GM18867 (cell line): ENCODE results near the gene KRTAP10-1.

Experiments used
- ATAC-seq: cut with Tn5 transposase; IDR thresholded peaks from one replicate; pipeline ENCODE4 v1.9.1; 2021; ENCODE audit warnings: mild to moderate bottlenecking, moderate library complexity; ENCODE audit not compliant: unreplicated experiment

KRTAP10-1 gene

GRCh38 chr21:44490405-44490804, 49.6 kb downstream of the KRTAP10-1 start:
- ATAC-seq: no peak

- ATAC-seq: no peak
Observed at GRCh38 chr21:44489962-44490361, 50.0 kb downstream of the KRTAP10-1 start.
